ENCODE data around the gene B3GAT1. TPM values are rescaled to one million over a fixed set of nuclear protein-coding genes. Genes with fewer than 3 reads are reported as not detected.
"Not testable (repeated sequence)": the region's sequence is repeated elsewhere in the genome, so short reads cannot be mapped to it uniquely, and the experiment has no call there.

The B3GAT1 gene
- total RNA-seq, 1 experiment from 2014 or later = 0.45 TPM

DNA sequence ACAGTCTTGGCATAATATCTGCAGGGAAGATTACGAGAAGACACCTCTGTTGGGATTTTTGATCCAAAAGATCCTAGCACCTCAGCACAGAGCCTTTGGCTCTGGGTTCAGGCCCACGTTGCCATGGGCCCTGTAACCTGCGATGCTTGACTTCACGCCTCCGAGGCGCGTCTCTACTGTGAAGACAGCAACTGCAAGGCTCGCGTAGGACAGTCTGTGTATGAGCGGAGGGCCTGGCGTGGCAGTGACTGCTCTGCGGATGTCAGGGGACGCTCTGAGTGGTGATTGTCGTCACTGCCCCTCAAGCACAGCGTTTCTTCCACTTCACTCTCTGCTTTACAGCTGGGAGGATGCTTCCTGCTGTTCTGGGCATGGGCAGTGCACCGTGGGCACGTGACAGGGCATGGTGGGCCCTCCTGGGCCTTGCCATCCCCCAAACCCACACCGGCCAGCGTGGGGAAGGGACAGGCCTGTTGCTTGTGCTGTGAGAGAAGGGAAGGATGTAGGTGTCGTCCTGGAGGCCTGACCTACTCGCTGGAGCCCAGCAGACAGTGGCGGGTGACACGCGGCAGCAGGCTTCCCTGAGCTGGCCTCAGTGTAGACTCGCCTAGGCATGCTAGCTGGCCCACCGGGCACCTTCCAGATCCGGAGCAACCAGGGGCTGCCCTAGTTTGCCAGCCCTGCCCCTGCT is 53.7 kb downstream of the B3GAT1 start:
- DNase-seq (ENCODE audit: low read depth) = no peak

GRCh38 chr11:134357545-134357839 is 54.5 kb downstream of the B3GAT1 start:
- no peak for DNase-seq (ENCODE audit: low read depth)

GRCh38 chr11:134356656-134357544 is 55.1 kb downstream of the B3GAT1 start:
- no peak for DNase-seq (ENCODE audit: low read depth)

DNA sequence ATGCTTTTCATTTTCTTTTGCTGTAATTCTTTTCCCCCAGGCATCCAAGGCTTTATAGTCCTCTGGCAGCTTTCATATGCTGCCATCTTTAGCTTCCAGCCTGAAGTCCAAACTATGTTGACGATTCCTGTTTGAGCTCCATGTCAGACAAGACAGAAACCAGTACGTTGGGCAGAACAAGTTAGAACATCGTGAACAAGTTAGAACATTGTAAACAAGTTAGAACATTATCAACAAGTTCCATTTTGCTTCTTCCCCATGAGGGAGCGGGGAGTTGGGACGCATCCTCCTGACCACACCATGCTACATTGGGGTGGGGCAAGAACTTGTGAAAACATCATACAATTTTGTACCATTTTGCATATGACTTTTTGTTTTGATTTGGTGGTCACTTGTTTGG is 56.4 kb downstream of the B3GAT1 start:
- no peak for DNase-seq (ENCODE audit: low read depth)

DNA sequence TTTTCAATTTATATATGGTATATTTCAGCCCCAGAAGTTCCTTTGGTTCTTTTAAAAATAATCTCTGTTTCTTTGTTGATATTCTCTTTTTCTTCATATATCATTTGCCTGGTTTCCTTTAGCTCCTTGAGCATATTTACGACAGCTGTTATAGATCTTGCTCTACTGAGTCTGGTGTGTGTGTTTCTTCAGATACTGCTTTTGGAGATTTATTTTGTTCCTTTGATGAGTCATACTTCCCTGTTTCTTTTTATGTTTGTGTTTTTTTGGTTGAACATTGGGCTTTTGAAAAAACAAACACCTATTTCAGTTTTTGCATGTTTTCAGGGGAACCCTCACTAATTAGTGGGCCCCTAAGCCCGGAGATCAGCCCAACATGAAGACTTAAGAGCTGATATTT is 56.9 kb downstream of the B3GAT1 start:
- no peak for DNase-seq (ENCODE audit: low read depth)

GRCh38 chr11:134352111-134352510 is 59.9 kb downstream of the B3GAT1 start:
- DNase-seq (ENCODE audit: low read depth) = no peak

- DNase-seq (ENCODE audit: low read depth) = no peak
Measured at GRCh38 chr11:134350381-134350780, 61.7 kb downstream of the B3GAT1 start.

- DNase-seq (ENCODE audit: low read depth) = no peak
Measured at GRCh38 chr11:134349802-134350355, 62.2 kb downstream of the B3GAT1 start.

GRCh38 chr11:134349109-134349801 is 62.8 kb downstream of the B3GAT1 start:
- DNase-seq (ENCODE audit: low read depth) = no peak

DNA sequence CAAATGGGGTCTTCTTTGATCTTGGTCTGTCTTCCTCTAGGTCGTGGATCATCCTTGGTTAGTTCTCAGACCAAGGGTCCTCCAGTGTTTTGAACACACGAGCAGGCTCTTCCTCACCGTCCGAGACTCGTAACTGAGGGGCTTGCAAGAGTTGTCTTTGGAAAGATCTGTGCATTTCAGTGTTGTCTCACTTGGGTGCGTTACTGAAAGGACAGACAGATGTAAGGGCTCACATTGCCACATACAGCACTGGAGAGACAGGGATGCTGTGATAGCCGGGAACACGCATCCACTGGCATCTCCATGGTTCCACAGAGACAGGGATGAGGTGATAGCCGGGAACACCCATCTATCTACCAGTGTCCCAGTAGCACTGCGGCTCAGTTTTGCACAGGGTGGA is 64.6 kb downstream of the B3GAT1 start:
- DNase-seq (ENCODE audit: low read depth) = no peak

DNA sequence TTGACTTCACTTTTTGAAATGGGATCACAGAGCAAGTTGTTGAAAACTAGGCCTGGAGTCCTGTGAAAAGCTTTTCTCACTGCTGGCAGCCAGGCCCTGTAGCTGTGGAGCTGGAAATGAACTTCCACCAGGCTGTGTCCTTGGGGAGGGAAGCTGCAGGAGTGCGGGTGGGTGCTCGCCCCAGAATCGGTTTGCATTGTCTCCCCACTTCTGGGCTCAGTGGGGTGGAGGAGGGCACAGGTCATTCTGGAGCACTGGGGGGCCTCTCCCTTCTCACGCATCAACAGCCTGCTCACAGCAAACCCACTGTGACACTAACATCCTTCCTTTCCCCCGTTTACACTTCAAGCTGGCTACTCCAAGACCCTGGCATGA is 65.1 kb downstream of the B3GAT1 start:
- no peak for DNase-seq (ENCODE audit: low read depth)

GRCh38 chr11:134346101-134346975 is 65.7 kb downstream of the B3GAT1 start:
- no peak for DNase-seq (ENCODE audit: low read depth)

- DNase-seq (ENCODE audit: low read depth) = no peak
Measured at GRCh38 chr11:134345237-134345550, 66.8 kb downstream of the B3GAT1 start.

DNA sequence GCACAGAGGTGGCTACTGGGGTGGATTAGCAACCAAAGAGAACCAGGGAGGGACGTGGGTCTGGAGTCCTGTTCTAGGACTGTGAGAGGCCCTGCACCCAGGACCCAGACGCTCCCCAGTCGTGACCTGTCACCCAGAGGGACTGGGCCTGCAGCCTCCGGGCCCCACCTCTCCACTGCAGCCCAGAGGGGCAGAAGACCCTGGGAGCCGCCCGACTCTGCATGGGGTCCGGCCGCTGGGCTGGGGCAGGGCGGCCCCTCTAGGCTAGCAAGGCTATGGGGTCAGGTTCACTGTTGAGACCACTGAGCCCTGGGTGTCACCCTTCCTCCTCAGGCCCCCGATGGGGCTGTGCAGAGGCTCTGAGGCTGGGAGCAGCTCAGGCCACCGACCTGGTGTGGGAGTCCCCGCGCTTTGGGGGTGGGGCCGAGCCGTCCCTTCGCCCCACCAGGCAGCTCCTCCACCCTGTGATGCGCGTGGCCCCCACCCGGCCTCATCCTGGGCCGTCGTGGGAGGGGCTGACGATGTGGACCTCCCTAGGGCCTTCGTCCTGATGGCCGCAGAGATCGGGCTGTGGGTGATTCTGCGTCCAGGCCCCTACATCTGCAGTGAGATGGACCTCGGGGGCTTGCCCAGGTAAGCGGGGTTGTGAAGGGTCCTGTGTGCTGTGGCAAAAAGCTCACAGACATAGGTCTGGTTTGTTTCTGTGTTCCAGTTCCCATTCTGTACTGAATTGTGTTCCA is 67.4 kb downstream of the B3GAT1 start:
- DNase-seq (ENCODE audit: low read depth) = not testable (repeated sequence)

DNA sequence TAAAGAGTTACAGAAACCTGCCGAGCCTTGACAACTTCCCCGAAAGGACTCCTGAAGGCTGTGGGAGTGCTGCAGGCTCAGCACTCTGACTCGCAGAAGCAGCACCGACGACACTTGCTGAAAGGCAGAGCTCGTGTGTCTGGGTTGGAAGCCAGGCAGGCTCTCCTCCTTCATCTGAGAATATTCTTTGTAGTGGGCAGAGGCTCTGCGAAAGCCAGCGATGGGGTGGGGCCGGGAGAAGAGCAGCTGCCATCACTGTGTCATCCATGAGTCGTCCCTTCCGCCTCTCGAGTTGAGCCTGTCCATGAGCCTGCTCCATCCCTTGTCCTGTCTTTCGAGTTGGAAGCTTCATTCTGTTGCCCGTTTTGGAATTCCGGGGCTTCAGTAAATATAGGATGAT is 68.4 kb downstream of the B3GAT1 start:
- no peak for DNase-seq (ENCODE audit: low read depth)

GRCh38 chr11:134342572-134343340 is 69.3 kb downstream of the B3GAT1 start:
- DNase-seq (ENCODE audit: low read depth) = peak; percentile 6

DNA sequence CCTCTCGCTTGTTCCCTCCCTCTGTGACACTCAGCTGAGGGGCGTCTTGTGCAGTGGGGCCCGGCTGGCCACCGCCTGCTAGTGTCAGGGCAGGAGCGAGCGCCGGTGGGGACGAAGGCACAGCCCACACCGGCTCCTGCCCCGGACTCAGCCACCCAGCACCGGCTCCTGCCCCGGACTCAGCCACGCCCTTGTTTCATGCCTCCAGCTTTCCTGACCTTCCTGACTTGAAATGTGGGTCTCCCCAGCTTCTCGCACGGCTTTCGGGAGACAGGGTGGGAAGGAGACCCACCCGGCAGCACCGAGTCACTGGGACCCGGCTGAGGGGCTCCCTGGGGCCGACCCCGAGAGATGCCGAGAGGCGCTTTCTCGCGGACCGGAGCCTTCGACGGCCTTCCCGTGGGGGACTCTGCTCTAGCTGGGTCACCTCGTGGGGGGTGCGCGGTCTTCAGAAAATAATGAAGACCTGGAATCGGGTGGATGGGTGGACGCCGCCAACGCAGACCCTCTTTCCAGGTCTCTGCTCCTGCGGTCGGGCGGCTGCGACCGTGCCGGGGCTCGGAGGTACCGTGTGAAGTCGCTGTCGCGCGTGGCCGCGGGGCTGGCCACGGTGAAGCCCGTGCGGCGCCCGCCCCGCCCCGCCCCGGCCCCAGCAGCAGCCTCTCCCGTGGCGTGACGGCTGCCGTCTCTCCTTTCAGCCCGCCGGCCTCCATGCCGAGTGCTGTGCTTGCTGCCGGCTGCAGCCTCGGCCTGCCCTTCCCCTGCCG is 70.1 kb downstream of the B3GAT1 start:
- DNase-seq (ENCODE audit: low read depth) = no peak

DNA sequence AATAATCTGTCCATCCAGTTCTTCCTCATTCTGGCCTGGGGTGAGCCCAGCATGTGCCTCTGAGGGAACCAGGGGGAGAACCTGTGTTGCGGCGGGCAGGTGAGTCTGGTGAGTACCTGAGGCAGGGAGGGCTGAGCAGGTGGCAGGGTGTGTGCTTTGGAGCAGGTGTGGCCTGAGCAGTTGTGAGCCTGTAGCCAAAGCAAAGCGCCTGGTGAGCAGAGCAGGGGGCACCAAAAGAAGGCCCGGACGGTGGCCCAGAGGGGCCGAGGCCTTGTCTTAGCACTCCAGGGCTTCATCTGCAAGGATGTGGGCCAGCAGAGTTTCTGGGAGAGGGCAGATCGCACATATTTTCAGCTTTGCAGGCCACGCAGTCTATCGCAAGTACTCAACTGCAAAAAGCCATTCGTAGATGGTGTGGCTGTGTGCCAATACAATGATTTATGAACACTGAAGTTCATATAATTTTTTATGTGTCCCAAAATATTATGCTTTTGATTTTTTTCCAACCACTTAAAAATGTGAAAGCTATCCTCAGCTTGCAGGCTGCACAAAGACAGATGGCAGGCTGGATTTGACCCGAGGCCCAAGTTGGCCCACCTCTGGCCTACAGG is 71.6 kb downstream of the B3GAT1 start:
- DNase-seq (ENCODE audit: low read depth) = no peak

DNA sequence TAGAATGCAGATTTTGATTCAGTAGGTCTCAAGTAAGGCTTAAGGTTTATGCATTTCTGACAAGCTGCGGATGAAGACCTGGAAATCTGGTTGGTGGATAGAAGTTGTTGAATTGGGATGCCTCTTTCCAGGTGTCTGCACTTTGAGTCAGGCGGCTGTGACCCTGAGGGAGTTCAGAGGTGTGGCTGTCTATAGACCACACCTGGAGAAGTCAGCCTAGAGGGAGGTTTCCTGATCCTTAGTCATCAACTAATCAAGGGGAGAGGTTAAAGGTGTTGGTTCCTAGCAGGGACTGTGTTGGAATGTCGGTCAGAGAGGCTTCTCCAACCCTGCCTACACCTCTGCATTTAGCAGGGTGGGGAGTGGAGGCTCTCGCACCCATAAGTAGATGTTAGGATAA is 72.3 kb downstream of the B3GAT1 start:
- no peak for DNase-seq (ENCODE audit: low read depth)

Data from HT1080 (cell line).